Liver (tissue), 3 donors: ENCODE results near the gene TTF2.

Source experiments
- SP1 ChIP-seq: IDR thresholded peaks from 2 replicates; pipeline ENCODE4 v1.6.1; 2018; ENCODE audit warnings: antibody characterized with exemption, mild to moderate bottlenecking
- TF ChIP-seq, protein P1 (sequence below): fragments of 150-350 bp; IDR thresholded peaks from 2 replicates; pipeline ENCODE4 v1.5.1; 2017; ENCODE audit warnings: improper control_type of control experiment, low read depth, low read length; ENCODE audit not compliant: missing input control
- donor health status: healthy.
- donor health status: healthy.

DNA sequence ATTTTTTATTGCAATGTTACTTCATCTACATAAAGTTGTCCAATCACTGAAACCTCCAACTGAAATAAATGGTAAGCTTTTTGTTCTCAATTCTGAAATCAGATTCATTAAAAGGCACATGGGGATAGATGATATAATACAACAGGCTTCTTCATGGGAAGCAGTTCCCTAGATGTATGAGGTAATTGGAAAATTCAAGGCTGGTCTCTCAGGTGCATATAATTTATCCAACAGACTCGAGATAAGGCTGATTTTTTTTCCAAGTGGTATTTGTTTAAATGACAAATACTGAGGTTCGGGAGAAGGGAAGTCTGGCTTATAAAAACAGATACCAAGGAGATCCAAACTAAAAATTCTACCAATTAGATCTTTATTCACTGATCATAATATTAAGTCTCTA is 47.2 kb downstream of the TTF2 start:
- TF ChIP-seq, protein P1, sequence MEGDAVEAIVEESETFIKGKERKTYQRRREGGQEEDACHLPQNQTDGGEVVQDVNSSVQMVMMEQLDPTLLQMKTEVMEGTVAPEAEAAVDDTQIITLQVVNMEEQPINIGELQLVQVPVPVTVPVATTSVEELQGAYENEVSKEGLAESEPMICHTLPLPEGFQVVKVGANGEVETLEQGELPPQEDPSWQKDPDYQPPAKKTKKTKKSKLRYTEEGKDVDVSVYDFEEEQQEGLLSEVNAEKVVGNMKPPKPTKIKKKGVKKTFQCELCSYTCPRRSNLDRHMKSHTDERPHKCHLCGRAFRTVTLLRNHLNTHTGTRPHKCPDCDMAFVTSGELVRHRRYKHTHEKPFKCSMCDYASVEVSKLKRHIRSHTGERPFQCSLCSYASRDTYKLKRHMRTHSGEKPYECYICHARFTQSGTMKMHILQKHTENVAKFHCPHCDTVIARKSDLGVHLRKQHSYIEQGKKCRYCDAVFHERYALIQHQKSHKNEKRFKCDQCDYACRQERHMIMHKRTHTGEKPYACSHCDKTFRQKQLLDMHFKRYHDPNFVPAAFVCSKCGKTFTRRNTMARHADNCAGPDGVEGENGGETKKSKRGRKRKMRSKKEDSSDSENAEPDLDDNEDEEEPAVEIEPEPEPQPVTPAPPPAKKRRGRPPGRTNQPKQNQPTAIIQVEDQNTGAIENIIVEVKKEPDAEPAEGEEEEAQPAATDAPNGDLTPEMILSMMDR: no peak
- TF ChIP-seq SP1: no peak
